GM12873 (cell line): ENCODE measurements around the gene DPP6.

Source experiments
- CTCF ChIP-seq: IDR thresholded peaks from 2 replicates; pipeline ENCODE4 v1.5.1; 2012; ENCODE audit warnings: low read depth, mild to moderate bottlenecking, moderate library complexity, low read length, control low read depth; ENCODE audit not compliant: insufficient read depth; ENCODE audit errors: missing control alignments

DPP6 gene

GRCh38 chr7:154857240-154857639, 805.0 kb downstream of the DPP6 start:
- no peak for TF ChIP-seq CTCF

GRCh38 chr7:154857728-154858681, 805.8 kb downstream of the DPP6 start:
- no peak for TF ChIP-seq CTCF

GRCh38 chr7:154858836-154859537, 806.8 kb downstream of the DPP6 start:
- TF ChIP-seq CTCF: no peak

GRCh38 chr7:154859747-154860620, 807.8 kb downstream of the DPP6 start:
- no peak for TF ChIP-seq CTCF

- TF ChIP-seq CTCF: no peak
Observed at GRCh38 chr7:154860621-154861375, 808.6 kb downstream of the DPP6 start.

- TF ChIP-seq CTCF: no peak
Observed at GRCh38 chr7:154861589-154861988, 809.4 kb downstream of the DPP6 start.
